Activated T-cell treated with anti-CD3 and anti-CD28 coated beads, Interleukin-2, amount 50 U/mL, for 1 hour (primary cell): ENCODE measurements around the gene GPC6.

Experiments used
- DNase-seq: peaks from one replicate; pipeline ENCODE4 v3.0.0-alpha.2; 2020

The GPC6 gene

DNA sequence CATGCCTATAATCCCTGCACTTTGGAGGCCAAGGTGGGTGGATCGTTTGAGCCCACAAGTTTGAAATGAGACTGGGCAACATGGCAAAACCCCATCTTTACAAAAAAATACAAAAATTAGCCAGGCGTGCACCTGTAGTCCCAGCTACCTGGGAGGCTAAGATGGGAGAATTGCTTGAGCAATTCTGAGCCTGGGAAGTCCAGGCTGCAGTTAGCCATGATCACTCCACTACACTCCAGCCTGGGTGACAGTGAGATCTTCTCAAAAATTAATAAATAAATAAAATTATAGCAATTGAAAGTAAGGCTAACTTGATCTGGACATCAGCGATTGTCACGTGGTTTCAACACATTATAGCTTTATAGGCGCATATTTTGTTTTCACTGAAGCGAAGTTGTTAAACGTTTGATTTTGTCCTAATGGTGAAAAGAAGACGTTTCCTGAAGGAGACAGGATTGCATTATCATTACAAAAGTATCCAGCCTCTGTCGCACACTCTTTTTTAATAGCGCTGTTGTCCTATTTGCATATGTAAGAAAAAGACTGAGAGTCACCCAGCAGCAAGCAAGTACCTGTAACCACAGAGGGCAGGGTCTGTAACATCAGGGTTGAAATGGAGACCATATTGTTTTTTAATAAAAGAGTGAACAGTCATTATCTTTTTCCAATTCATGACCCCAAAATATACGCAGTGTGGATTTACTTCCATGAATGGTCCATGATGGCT lies 917.2 kb downstream of the GPC6 start:
- no peak for DNase-seq

DNA sequence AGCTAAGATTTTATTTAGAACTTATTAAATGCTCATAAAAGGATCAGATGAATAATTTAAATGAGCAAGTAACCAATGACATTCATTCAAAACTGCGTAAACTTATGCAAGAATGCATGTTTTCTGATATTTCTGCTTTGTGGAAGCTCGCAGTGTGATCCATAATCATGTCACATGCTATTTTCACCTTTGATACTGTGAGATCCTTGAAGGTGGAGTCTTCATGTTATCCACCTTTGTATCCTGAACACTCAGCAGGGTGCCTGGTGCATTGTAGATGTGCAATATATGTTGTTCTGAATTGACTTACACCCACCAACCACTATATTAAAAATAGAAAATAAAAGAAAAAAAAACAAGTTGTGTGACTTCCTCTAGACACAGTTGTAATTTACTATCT lies 919.4 kb downstream of the GPC6 start:
- no peak for DNase-seq

DNA sequence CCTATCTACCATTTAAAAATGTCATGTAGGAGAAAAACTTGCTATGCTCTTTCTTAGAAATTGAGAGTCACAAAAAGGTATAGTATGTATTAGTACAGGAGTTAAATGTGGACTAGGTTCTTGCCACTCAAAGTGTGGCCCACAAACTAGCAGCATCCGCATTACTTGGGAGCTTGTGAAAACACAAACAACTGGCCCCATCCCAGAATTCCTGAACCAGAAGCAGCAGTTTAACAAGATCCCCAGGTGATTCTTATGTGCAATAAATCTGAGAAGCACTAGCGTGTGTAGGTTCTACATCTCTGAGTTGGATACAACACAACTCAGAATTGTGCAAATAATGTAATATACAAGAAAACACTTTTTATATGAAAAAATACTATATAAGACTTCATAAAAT lies 927.0 kb downstream of the GPC6 start:
- DNase-seq: no peak

DNA sequence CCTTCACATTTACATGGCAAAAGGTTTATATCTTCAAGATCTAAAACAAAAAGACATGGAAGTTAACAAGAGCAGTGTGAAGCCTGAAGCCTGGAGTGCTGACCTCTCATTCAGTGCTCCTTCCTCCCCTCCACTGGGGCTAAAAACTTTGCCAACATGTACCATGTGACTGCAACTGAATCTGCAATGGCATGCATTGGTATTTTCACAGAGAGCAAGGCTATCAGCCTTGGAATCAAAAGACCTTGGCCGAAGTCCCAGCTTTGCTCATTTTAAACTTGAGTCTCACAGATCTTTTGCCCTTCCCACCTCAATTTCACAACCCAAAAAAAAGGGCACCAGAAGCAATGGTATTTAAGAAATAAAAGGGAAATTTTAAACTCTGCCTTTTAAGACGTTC lies 927.8 kb downstream of the GPC6 start:
- DNase-seq: no peak

DNA sequence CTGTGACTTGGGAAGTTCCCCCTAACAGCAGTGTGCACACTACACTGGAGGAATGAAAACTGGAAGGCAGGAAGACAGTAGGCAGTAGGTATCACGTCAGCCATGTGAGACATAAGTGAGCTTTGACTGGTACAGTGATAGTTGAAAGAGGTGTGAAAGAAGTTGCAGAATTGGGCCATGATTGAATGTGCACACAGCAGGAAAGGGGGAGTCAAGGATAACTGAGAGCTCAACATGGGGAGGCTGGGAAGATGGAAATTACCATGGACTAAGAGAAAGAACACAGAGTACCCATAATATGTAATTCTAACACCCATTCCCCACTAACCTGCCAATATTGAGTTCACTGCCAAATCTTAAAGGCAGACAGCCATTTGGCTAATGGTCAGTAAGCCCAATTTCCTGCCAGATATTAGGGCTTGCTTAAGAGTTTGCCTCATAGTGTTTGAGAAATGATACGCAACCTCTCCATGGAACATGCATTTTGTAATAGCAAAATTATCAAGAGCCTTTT lies 931.2 kb downstream of the GPC6 start:
- no peak for DNase-seq

DNA sequence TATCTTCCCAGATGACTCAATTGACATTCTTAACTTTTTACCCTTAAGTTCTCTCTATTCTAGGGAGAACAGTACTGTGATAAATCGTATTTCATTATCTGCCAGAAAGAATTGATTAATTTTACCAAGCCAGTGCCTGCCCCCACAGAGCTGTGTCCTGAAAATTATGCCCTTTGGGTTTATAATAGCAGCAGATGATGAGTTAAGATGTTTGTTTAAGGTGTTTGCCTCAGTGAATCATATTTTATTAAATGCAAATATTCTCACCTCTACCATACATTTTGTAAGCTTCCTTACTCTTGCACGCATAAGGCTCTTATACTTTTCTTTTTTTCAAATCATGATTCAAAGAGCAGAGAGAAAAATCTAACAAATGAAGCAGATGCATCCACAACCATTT lies 934.3 kb downstream of the GPC6 start:
- no peak for DNase-seq

DNA sequence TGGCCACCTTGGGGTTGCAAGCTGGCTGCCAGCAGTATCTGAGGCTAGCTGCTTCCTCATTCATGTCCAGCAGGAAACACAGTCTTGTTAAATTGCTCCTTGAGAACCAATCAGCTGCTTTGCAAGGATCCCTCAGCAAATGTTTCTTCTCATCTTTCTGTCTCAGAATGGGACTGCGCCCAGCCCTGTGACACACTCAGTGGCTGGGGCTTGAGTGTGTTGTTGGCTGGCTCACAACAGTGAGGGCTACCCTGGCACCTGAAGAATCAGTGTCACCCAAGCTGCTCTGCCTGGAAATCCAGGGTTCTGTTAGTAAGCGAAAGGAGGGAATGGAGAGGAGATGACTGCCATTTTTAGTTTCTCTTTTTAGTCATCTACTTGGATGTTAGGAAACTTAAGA lies 935.7 kb downstream of the GPC6 start:
- no peak for DNase-seq

DNA sequence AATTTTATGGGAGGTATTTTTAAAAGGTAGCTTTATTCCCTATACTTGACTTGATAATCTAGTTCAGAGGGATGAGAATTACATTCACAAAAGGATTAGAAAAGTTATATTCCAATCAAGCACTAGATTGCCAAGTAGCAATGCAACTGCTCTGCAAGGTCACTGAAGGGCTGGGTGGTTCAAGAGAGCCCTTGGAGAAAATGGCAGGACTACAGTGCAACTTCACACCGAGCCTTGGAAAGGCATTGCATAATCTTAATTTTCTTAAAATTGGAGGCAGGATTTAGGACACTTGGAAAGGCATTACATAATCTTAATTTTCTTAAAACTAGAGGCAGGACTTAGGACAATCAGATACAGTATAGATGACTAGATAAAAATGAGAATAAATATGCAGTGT lies 936.9 kb downstream of the GPC6 start:
- DNase-seq: no peak

DNA sequence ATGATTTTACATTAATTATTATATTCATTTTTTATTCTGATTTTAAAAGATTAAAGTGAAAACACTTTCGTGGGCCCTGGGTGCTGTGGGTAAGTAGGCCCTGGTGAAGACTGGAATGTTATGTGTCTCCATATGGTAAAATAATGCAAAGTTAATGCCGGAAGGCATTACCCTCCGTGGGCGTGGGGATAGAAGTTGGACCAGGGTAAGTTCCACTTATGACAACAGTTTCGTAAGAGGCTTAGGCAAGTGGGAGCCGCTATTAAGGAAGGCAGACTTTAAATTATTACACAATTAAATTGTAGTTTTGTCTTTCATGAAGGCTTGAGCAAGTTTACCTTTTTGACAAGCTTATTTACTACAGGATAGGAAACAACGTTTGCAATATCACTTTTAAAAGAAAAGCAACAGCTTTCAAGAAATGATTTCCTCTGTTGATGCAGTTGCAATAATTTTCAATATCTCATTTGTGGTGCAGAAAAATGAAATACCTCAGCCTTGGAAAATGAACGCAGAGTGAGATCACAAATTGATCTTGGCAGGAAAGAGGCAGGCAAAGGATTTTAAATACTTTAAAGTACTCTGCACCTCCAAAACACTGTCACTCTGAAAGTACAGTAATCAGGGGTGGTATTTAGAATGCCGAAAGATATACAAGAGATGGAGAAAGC lies 942.3 kb downstream of the GPC6 start:
- no peak for DNase-seq

DNA sequence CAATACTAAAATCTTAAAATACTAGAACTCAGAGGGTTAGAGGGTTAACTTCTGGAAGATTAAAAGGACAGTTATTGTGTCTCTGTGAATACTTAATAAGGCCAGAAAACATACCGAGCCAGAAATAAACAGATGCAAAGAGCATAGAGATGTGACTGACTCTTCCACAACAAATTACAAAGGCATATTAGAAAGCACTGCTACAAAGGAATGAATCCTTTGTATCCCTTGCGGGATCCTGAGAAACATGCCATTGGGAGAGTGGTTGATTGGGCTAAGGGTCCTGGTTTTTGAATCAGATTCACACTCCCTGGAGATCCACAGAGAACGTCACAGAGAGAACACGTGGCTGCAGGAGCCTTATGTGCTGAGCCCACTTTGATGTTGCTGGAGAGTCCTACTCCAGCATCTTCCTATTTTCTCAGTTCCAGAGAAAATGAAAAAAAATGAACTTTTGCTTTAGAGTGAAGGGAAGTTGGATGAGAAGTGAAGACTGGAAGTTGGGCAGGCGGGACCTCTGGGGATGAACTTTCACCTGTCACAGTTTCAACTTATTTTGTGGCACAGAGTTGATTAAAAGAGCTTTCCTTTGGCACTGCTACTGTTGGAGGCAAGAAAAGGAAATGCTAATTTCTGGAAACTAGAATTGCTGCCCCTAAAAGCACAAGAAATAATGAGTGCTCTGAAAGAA lies 943.0 kb downstream of the GPC6 start:
- DNase-seq: no peak

DNA sequence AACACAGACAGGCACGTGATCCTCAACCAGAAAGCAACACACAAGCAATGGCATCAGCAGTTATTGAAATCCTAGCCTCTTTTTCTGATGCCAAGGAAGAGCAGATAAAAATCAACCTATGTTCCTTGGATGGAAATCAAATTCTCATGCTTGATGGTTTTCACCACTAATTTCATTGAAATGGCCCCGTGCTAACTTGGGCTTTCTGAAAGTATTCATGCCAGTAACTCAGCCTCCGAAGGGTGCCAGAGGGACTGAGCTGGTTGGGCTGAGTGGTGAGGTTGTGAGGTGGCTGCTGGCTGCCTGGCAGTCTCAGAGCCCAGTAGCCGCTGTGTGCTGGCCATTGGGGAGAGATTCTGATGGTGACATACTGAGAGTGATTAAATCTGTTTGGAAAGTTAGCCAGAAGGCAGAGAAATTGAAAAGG lies 943.6 kb downstream of the GPC6 start:
- DNase-seq: no peak

DNA sequence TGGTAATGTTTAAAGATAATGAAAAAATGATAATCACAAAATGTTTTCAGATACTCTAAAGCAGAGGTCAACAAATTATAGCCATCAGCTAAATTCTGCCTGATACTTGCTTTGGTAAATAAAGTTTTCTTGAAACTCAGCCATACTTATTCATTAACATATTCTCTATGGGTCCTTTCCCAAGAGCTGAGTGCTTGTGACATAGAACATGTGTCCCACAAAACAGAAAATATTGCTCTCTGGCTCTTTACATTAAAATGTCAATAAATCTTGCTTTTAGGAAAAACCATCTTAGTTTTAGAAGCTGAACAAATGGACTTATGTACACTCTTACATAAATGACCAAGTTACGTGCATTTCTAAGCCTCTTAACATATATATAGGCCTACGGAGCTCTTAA lies 945.8 kb downstream of the GPC6 start:
- no peak for DNase-seq

DNA sequence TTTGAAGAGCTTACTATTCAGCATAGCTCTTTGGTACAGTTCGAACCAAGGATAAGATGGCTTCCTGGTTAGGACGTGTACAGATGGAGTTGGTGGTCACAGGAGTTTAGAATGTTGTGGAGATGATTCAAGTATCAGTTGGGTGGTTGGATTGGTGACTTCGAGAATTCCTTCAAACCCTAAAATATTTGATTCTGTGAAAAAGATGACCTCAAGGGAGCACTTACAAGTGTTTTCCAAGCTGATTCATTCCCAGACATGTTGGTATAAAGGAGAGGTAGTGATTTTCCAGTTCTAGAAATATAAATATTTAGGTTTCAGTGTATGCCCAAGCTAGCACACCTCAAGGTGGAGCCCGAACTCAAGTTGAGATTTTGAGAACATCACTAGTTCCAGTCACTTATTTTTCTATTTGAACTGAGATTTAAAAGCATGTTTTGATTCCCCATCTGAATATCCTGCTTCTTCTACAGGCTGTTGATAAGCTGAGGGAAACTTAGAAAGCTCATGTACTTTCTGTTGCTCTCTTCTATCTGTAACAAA lies 946.8 kb downstream of the GPC6 start:
- no peak for DNase-seq

DNA sequence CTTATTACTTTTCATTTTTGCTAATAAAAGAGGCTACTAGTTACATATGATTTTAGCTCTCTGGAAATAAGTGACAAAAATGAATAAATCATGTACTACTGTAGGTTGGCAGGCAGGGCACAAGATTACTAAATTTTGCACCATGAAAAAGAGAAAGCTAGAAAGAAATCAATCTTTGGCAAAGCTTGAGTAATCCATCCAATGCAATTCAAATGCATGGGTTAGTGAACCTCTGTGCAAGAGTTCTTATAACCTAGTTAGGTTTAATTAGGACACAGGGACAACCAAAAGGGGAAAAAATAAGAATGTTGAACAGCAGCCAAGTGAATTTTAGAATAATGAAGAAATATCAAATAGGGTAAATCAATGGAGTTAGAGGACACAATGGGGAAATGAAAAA lies 947.4 kb downstream of the GPC6 start:
- no peak for DNase-seq

DNA sequence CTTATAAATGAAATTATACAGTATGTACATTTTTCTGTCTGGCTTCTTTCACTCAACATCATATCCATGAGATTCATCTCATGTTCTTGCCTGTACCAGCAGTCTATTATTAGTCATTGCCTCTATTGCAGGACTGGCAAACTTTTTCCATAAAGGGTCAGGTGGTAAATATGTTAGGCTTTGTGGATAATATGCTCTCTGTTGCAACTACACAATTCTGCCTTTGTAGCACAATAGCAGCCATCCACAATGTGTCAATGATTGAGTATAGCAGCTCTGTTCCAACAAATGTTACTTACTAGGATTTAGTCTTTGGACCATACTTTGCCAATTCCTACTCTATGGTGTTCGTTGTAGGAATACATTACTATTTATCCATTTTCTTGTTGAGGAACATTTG lies 948.5 kb downstream of the GPC6 start:
- no peak for DNase-seq

DNA sequence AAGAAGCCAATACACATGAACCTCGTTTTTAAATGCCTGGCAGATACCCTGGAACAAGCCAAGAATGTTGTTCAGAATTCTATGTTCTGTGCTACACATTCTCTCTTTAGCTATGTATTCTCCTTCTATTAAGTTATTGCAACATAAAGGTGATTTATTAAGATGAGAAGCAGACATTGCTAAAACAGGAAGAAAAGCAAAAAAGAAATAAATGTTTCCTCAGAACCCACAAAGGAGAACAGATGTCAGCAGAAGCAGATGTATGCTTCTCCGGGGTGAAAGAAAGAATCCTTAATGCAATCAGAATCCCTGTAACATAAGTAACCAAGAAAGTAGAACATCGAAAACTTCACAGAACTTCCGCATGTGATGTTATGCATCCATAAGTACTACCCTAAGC lies 950.0 kb downstream of the GPC6 start:
- DNase-seq: no peak

DNA sequence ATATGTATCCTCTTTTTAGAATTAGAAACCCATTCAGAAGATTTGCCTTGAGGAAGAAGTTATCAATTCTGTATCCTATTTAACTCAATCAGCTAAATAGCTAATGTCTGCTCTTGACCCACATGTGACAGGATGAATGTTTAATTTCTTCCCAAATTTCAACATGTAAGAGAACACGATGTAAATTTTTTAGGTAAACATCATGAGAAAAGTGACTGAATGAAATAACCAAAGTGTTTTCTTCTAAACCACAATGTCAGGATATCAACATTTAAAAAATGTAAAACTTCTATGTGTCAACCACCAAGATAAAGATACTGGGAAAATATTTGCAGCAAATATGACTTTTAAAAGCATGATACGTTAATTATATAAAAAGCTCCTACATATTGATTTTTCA lies 950.4 kb downstream of the GPC6 start:
- no peak for DNase-seq

DNA sequence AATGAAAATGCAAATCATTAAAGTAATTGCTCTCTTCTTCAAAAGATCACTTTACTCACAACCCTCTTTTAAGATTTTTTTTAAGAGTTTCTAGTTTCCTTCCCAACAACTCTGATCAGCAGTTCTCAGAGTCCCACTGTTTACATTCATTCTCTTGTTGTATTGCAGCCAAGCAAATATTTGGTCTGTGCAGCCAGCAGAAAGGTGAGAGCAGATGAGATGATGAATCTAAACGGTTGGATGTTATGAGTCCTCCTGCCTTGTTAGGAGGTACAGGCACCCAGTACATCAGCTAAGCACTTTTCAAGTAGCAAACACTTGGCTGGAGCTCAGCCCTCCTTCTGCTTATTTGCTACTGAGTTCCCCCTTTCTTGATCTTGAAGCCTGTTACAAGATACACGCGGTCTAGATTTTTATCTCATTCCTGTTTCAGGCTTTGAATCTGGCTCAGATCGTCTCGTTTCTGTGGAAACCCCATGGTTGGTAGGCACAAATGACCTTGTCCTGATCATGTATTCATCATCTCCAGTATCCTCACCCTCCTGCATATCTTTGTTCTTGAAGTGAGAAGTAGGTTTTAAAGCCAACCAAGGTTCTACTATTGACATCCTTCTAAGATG lies 952.1 kb downstream of the GPC6 start:
- DNase-seq: no peak

DNA sequence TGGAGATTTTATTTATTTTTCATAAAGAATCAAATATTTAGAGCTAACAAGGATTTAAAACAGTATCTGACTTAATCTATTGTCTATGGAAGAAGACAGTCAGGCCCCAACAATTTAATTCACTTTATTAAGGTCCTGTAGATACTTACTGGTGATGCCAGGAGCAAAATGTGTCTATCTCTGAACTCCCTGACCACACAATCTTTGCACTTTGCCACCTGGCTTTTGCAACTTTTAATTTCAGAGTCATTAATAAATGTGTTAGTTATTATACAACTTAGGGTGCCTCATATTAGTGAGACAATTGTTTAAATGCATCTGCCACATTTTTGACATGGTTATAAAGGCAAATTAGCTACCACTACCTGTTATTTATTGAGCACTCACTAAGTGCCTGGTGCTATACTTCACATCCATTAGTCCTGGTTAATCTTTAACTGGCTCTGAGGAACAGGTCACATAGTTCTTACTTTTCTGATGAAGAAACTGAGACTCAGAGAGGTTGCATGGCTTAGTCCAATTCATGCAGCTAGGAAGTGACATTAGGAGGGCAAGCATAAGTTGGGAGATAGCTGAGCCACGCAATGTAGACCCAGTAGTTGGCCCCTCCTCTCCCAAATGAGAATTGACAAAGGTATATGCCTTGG lies 955.0 kb downstream of the GPC6 start:
- no peak for DNase-seq

DNA sequence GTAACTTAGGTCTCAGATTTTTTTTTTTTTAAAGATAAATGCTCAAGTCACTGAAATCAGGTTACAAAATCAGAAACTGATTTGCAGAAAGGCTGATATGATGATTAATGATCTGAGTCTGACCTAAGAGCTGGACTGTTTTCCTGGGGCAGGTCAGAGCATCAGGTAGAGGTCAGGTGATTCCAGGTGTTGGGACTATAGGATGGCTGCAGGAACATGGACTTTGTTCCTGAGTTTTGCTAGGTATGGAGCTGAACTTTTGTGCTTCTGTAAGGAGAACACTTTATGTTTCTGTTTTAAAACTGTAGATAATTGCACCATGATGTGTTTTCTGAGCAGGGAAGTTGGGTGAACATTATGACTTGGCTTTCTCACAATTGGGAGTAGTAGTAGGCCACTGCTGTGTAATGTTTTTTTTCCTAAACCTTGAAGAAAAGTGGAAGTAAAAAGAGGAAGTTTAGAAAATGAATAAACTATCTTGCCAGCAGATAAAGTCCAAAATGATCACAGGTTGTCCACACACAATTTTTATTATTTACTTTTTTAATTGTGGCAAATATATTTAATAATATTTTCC lies 955.7 kb downstream of the GPC6 start:
- DNase-seq: no peak

DNA sequence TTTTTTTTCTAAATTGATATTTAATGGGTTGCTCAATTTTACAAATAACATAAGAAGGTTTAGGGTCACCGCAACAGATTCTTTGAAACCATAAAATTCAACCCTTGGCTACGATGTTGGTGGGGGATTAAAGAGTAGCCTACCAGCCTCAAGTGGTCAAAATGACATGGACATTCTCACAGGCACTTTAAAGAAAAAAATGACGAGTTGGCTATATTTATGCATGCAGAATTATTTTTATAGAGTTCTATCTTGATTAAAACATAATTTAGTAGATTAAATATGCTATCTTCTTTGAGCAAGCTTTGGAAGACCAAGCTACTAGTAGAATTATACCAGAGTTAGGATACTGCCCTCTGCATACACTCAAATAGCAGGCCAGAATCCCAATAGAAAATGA lies 959.9 kb downstream of the GPC6 start:
- DNase-seq: no peak

DNA sequence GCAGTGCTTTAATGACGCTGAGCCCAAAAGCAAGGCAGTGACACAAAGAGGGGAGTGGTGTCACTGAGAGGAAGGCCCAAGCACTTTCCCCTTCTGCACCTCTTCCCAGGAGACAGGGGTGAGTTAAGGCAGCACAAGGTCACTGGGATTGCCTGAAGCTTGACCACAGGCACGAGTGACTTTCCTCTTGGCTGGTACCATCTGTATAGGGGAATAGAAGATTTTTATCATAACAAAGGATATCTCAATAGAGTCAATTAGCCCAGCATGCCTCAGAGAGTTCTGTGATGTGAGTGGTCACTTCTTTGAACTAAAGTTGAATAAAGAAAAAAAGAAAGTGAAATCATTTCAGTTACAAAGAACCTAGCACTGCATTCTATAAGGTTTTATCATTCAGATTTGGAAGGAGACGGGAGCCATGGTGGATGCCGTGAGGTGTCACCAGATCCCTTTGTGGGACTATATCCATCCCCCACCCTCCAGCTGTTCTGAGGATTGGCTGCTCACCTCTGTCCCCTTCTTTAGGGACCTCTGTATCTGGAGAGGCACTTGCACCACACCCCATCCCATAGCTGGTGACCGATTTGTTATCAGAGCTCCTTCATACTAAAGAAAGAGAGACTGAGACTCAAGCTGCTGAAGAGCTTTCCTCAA lies 961.7 kb downstream of the GPC6 start:
- no peak for DNase-seq
